HFFc6 (cell line): Measurements from ENCODE around the gene ULK1. TPM values are rescaled to one million over a fixed set of nuclear protein-coding genes. Genes with fewer than 3 reads are reported as not detected.

Source experiments
- DNase-seq: peaks from one replicate; pipeline ENCODE4 v3.0.0-alpha.2; 2018
- H3K27ac Mint-ChIP-seq: 2 replicates; pipeline ENCODE4 v1.8.0; 2020; ENCODE audit warnings: mild to moderate bottlenecking, mixed read lengths
- H3K27me3 Mint-ChIP-seq: 2 replicates; pipeline ENCODE4 v1.8.0; 2021; ENCODE audit warnings: mild to moderate bottlenecking, moderate library complexity, mixed read lengths; ENCODE audit not compliant: insufficient read depth
- H3K36me3 Mint-ChIP-seq: 2 replicates; pipeline ENCODE4 v1.8.0; 2021; ENCODE audit warnings: low read depth, mixed read lengths
- H3K4me1 Mint-ChIP-seq: 2 replicates; pipeline ENCODE4 v1.8.0; 2020; ENCODE audit warnings: low read depth, mixed read lengths
- H3K4me3 Mint-ChIP-seq: 2 replicates; pipeline ENCODE4 v1.8.0; 2020; ENCODE audit warnings: mild to moderate bottlenecking, moderate library complexity, mixed read lengths
- H3K9me3 Mint-ChIP-seq: 2 replicates; pipeline ENCODE4 v1.8.0; 2020; ENCODE audit warnings: mild to moderate bottlenecking, mixed read lengths
- CTCF ChIP-seq: fragments of 200-600 bp; sonication (generic); IDR thresholded peaks from 2 replicates; pipeline ENCODE4 v1.5.0; 2021; ENCODE audit warnings: antibody characterized with exemption, mild to moderate bottlenecking
- total RNA-seq, 6 experiments: library from RNA; stranded (reverse); fragmentation: NEBNext Ultra II Directional; extraction: Animal tissue kit (Norgen Biotek cat#: 25700); gene quantifications; 2 replicates in 1 of 6; 3 replicates in 5 of 6; pipeline ENCODE4 v1.2.3, GENCODE V29; 2021

The ULK1 gene
- total RNA-seq, 6 experiments from 2014 or later, result 21.4 to 35.0 (median 25.5) TPM

GRCh38 chr12:131929581-131930456 is 35.4 kb downstream of the ULK1 start:
- Mint-ChIP-seq H3K27me3 (no peaks in the 10 kb centered on the region; the same call in 1 of the 2 replicates), H3K36me3 (peaks cover 22% of the 10 kb centered on the region), H3K9me3 (no peaks in the 10 kb centered on the region), H3K4me3 (peak overlapping the region; percentile 95), H3K27ac (peak overlapping the region; percentile 75), H3K4me1 (peaks cover 7% of the 10 kb centered on the region)
- no peak for TF ChIP-seq CTCF
- peak; percentile 30 for DNase-seq

DNA sequence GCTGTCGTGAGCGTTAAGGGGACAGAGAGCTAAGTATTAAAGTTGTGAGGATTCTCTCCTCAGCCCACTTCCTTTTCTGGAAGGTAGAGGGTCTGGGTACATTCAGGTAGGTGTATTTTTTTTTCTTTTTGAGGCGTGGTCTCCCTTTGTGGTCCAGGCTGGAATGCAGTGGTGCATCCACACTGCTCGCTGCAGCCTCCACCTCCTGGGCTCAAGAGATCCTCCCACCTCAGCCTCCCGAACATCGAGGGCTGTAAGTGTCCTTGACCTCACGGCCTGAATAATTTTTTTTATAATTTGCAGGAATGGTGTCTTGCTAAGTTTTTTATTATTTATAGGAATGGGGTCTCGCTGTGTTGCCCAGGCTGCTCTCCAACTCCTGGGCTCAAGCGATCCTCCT is 36.1 kb downstream of the ULK1 start:
- Mint-ChIP-seq H3K27ac (peak overlapping the region; percentile 57), H3K27me3 (no peaks in the 10 kb centered on the region; the same call in 1 of the 2 replicates), H3K4me1 (peaks cover 7% of the 10 kb centered on the region), H3K36me3 (peaks cover 22% of the 10 kb centered on the region), H3K9me3 (no peaks in the 10 kb centered on the region), H3K4me3 (peak overlapping the region; percentile 95)
- TF ChIP-seq CTCF, result no peak
- no peak for DNase-seq

DNA sequence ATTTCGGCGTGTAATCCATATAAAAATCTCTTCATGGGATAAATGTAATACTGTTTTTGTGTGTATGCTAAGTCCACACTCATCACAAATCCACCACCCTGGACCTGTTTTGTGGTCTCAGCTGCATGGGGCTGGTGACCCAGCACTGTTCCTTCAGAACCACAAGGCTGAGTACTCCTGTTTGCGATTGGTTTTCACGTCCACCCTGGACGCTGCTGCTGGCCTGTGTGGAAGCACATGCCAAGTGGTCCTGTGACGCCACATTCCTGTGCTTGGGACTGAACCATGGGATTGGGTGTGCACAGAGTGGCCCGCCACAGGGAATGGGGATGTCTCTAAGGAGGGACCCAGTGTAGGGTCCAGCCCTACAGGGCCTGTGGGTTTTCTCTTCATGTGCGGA is 39.0 kb downstream of the ULK1 start:
- no peak for TF ChIP-seq CTCF
- H3K9me3 Mint-ChIP-seq, result no peaks in the 10 kb centered on the region
- no peak overlapping the region for H3K27ac Mint-ChIP-seq
- peaks cover 28% of the 10 kb centered on the region for H3K36me3 Mint-ChIP-seq
- H3K27me3 Mint-ChIP-seq, result no peaks in the 10 kb centered on the region; the same call in 1 of the 2 replicates
- no peak for DNase-seq
- no peak overlapping the region for H3K4me3 Mint-ChIP-seq
- peaks cover 7% of the 10 kb centered on the region for H3K4me1 Mint-ChIP-seq

GRCh38 chr12:131934535-131934934 is 40.1 kb downstream of the ULK1 start:
- H3K9me3 Mint-ChIP-seq, result no peaks in the 10 kb centered on the region
- no peak for TF ChIP-seq CTCF
- peaks cover 33% of the 10 kb centered on the region for H3K36me3 Mint-ChIP-seq
- H3K27ac Mint-ChIP-seq, result no peak overlapping the region
- no peak for DNase-seq
- no peak overlapping the region for H3K4me3 Mint-ChIP-seq
- no peaks in the 10 kb centered on the region; the same call in 1 of the 2 replicates for H3K27me3 Mint-ChIP-seq
- peaks cover 7% of the 10 kb centered on the region for H3K4me1 Mint-ChIP-seq

DNA sequence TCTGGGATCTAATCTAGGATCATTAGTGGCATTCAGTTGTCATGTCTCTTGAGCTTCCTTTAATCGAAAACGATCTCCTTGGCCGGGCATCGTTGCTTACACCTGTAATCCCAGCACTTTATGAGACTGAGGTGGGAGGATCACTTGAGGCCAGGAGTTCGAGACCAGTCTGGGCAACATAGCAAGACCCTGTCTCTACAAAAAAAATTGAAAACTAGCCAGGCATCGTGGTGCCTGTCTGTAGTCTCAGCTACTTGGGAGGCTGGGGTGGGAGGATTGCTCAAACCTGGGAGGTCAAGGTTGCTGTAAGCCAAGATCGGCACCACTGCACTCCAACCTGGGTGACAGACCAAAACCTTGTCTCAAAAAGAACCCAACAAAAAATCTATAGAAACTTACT is 43.7 kb downstream of the ULK1 start:
- DNase-seq, result no peak
- peaks cover 2% of the 10 kb centered on the region; the same call in 1 of the 2 replicates for H3K27me3 Mint-ChIP-seq
- H3K36me3 Mint-ChIP-seq, result peaks cover 30% of the 10 kb centered on the region
- no peak for TF ChIP-seq CTCF
- H3K27ac Mint-ChIP-seq, result no peak overlapping the region; the same call in 1 of the 2 replicates
- H3K4me3 Mint-ChIP-seq, result no peak overlapping the region
- no peaks in the 10 kb centered on the region for H3K9me3 Mint-ChIP-seq
- H3K4me1 Mint-ChIP-seq, result no peaks in the 10 kb centered on the region
